ENCODE measurements around the gene TRIM24.

- TF ChIP-seq CTCF (optimal IDR thresholded peaks at IDR 0.05 in 1 of 3, IDR thresholded peaks at IDR 0.05 in 1 of 3, conservative IDR thresholded peaks at IDR 0.05 in 1 of 3; ENCODE audit: extremely low read depth in 1 of 3, insufficient read depth in 2 of 3, low read length in 3 of 3) (no peak), EZH2 (IDR thresholded peaks at IDR 0.05; ENCODE audit: low read length) (no peak)
Measured at GRCh38 chr7:138429577-138430250, 30.3 kb upstream of the TRIM24 start.
